CD8-positive, alpha-beta memory T cell (primary cell): Measurements from ENCODE around the gene PTPN14. TPM values are rescaled to one million over a fixed set of nuclear protein-coding genes. Genes with fewer than 3 reads are reported as not detected.

Source experiments
- CTCF ChIA-PET: fragments of 350-600 bp; sonication (Branson Sonifier 250); formaldehyde crosslinking; loops from one replicate; lab custom pipeline; 2021; ENCODE audit warnings: antibody characterized with exemption; lab: Charles Lee
- POLR2A ChIA-PET: fragments of 350-600 bp; sonication (Branson Sonifier 250); formaldehyde crosslinking; loops from one replicate; lab custom pipeline; 2021; ENCODE audit warnings: antibody characterized with exemption; lab: Charles Lee
- DNase-seq, 5 donors: peaks; one replicate each; pipeline versions ENCODE4 v3.0.0 to v3.0.0-alpha.2; 2020 to 2022; ENCODE audit warnings: mixed read lengths in 1 of 5
- H3K27ac ChIP-seq: one replicate; pipeline ENCODE4 v1.7.0; 2013; ENCODE audit warnings: low read depth, mild to moderate bottlenecking, low read length, moderate library complexity
- H3K27me3 ChIP-seq: 2 replicates; pipeline ENCODE4 v1.7.0; 2013; ENCODE audit warnings: low read length, mild to moderate bottlenecking; ENCODE audit not compliant: insufficient read depth, poor library complexity, severe bottlenecking
- H3K36me3 ChIP-seq: 2 replicates; pipeline ENCODE4 v1.7.0; 2013; ENCODE audit warnings: mild to moderate bottlenecking, low read length, moderate library complexity; ENCODE audit not compliant: insufficient read depth
- H3K4me1 ChIP-seq: 2 replicates; pipeline ENCODE4 v1.7.0; 2013; ENCODE audit warnings: mild to moderate bottlenecking, low read length, moderate library complexity; ENCODE audit not compliant: insufficient read depth
- H3K4me3 ChIP-seq: 2 replicates; pipeline ENCODE4 v1.7.0; 2013; ENCODE audit warnings: mild to moderate bottlenecking, low read length
- H3K9me3 ChIP-seq: 2 replicates; pipeline ENCODE4 v1.7.0; 2013; ENCODE audit warnings: mild to moderate bottlenecking, low read length
- H3K27ac Mint-ChIP-seq, 8 donors: one replicate each; pipeline ENCODE4 v1.8.0; 2020 to 2021; ENCODE audit warnings: mixed read lengths in 8 of 8, mild to moderate bottlenecking in 6 of 8, inconsistent platforms in 3 of 8, moderate library complexity in 3 of 8
- H3K27me3 Mint-ChIP-seq, 2 donors: one replicate each; pipeline ENCODE4 v1.8.0; 2020 to 2021; ENCODE audit warnings: mixed read lengths in 2 of 2, mild to moderate bottlenecking in 1 of 2, moderate library complexity in 1 of 2
- H3K36me3 Mint-ChIP-seq, 3 donors: one replicate each; pipeline ENCODE4 v1.8.0; 2020 to 2021; ENCODE audit warnings: mixed read lengths in 3 of 3, inconsistent platforms in 1 of 3, mild to moderate bottlenecking in 1 of 3
- H3K4me1 Mint-ChIP-seq, 3 donors: one replicate each; pipeline ENCODE4 v1.8.0; 2020 to 2021; ENCODE audit warnings: mixed read lengths in 3 of 3, inconsistent platforms in 1 of 3, mild to moderate bottlenecking in 1 of 3
- H3K4me3 Mint-ChIP-seq, 7 donors: one replicate each; pipeline ENCODE4 v1.8.0; 2020 to 2021; ENCODE audit warnings: mixed read lengths in 7 of 7, mild to moderate bottlenecking in 6 of 7, moderate library complexity in 4 of 7, inconsistent platforms in 2 of 7
- H3K9me3 Mint-ChIP-seq, 5 donors: one replicate each; pipeline ENCODE4 v1.8.0; 2020 to 2022; ENCODE audit warnings: mixed read lengths in 5 of 5, mild to moderate bottlenecking in 3 of 5, moderate library complexity in 2 of 5, inconsistent platforms in 1 of 5
- polyA plus RNA-seq: library from polyadenylated mRNA; unstranded; fragments of 300-500 nt; fragmentation: Illumina TruSeq; gene quantifications from one replicate; pipeline ENCODE4 v1.2.3, GENCODE V29; 2021
- total RNA-seq, 2 experiments: library from RNA; stranded (reverse); gene quantifications; one replicate each; pipeline ENCODE4 v1.2.3, GENCODE V29; 2021

PTPN14 gene
- total and polyA plus RNA-seq, 3 experiments from 2014 or later, result 0.70 to 0.91 (median 0.79) TPM

DNA sequence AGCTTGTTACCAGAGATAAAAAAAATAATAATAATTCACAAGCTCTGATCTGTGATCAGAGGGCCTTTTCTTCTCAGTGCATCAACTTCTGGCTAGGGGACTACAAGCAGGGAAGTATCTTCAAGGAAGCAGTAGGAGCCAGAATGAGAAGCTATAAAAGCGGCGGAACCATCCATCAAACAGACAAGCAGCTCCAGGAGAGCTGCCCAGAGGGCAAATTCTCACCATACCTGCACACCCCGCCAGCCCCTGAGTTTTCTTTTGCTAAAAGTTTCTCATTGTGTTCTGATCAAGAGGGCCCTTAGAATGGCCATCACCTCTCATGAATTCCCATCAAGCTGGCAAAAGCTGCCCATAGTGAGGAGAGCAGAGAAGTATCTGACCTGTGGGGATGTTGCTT is 171.0 kb downstream of the PTPN14 start:
- Mint-ChIP-seq H3K4me3 (no peak overlapping the region), H3K9me3 (no peaks in the 10 kb centered on the region), H3K4me1 (no peaks in the 10 kb centered on the region), H3K36me3 (no peaks in the 10 kb centered on the region), H3K27me3 (peaks cover 0 to 7% of the 10 kb centered on the region in 2 donors), H3K27ac (no peak overlapping the region)
- Histone ChIP-seq H3K4me3 (no peak overlapping the region), H3K27ac (no peak overlapping the region), H3K27me3 (no peaks in the 10 kb centered on the region), H3K36me3 (no peaks in the 10 kb centered on the region), H3K9me3 (no peaks in the 10 kb centered on the region), H3K4me1 (no peaks in the 10 kb centered on the region)
- POLR2A ChIA-PET, result no interaction called here
- no peak for DNase-seq
- CTCF ChIA-PET, result no interaction called here

DNA sequence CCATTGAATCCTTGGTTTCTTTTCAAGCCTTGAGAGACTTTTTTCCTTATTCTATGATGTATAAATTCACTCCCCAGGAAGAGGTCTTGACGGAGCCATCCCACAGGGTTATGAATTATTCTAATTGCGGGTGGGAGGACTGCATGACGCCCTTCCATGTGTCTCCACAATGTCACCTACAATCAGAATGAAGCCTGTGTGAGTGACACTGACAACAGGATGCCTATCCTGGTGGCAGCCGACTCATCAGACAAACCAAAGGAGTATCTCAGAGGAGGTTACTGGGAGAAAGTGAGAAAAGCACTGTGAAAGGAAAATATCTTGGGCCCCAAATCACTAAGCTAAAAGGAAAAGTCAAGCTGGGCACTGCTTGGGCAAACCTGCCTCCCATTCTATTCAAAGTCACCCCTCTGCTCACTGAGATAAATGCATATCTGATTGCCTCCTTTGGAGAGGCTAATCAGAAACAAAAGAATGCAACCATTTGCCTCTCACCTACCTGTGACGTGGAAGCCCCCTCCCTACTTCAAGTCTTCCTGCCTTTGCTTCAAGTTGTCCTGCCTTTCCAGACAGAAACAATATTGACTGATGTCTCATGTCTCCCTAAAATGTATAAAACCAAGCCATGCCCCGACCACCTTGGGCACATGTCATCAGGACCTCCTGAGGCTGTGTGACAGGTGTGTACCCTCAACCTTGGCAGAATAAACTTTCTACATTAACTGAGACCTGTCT is 172.0 kb downstream of the PTPN14 start:
- ChIA-PET CTCF (no interaction called here), POLR2A (no interaction called here)
- no peak overlapping the region for H3K27ac Mint-ChIP-seq

DNA sequence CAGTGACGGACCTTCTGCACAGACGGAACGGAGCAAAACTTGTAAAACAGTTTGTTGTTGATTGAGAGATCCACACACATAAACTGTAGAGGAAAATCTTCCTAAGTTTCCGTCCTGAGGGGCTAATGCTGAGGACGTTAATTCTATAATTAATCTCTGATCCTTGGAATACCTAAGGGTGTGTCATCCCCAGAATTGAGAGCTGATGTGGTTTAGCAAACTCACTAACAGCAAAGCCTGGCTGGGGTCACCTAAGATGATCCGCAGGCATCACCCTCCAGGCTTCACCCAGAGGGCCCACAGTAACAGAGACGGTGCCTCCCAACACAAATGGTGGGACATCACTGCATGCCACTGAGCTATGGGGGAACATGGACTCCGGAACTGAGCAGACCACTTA is 172.9 kb downstream of the PTPN14 start:
- Mint-ChIP-seq H3K27me3 (peaks cover 0 to 3% of the 10 kb centered on the region in 2 donors), H3K4me1 (no peaks in the 10 kb centered on the region), H3K36me3 (no peaks in the 10 kb centered on the region), H3K27ac (no peak overlapping the region), H3K9me3 (no peaks in the 10 kb centered on the region), H3K4me3 (no peak overlapping the region)
- H3K4me1 ChIP-seq, result no peaks in the 10 kb centered on the region
- POLR2A ChIA-PET, result no interaction called here
- no peaks in the 10 kb centered on the region for H3K27me3 ChIP-seq
- CTCF ChIA-PET, result no interaction called here
- H3K36me3 ChIP-seq, result no peaks in the 10 kb centered on the region
- no peak overlapping the region for H3K27ac ChIP-seq
- no peaks in the 10 kb centered on the region for H3K9me3 ChIP-seq
- H3K4me3 ChIP-seq, result no peak overlapping the region
- no peak for DNase-seq

More for the DNA sequence above, 172.0 kb downstream of the PTPN14 start:
- H3K4me1 ChIP-seq, result no peaks in the 10 kb centered on the region
- no peak for DNase-seq
- H3K27me3 ChIP-seq, result no peaks in the 10 kb centered on the region
- no peaks in the 10 kb centered on the region for H3K4me1 Mint-ChIP-seq
- H3K27me3 Mint-ChIP-seq, result peaks cover 0 to 6% of the 10 kb centered on the region in 2 donors
- no peak overlapping the region for H3K4me3 ChIP-seq
- H3K9me3 Mint-ChIP-seq, result no peaks in the 10 kb centered on the region
- no peaks in the 10 kb centered on the region for H3K9me3 ChIP-seq
- H3K36me3 Mint-ChIP-seq, result no peaks in the 10 kb centered on the region
- no peak overlapping the region for H3K4me3 Mint-ChIP-seq
- H3K27ac ChIP-seq, result no peak overlapping the region
- no peaks in the 10 kb centered on the region for H3K36me3 ChIP-seq

DNA sequence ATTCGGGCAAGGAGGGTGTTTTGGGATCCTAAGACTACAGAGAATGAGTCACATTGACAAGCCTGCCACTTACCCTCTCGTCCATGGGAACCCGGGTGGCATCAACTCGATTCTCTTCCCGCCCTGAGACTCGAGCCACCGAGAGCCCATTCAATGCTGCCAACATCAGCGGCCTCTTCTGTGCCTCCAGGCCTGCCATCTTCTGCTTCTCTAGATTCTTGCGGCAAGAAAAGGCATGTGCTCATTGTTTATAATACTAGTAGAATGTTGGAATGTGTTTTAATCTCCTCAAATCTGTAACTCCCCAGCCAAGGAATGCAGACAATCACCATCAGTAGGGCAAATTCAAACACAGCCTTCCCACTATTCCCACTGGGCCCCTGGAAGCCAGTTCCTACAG is 173.5 kb downstream of the PTPN14 start:
- H3K27me3 Mint-ChIP-seq, result peaks cover 0 to 2% of the 10 kb centered on the region in 2 donors
- no peak overlapping the region for H3K4me3 ChIP-seq
- no peak overlapping the region for H3K27ac ChIP-seq
- CTCF ChIA-PET, result no interaction called here
- H3K4me1 Mint-ChIP-seq, result no peaks in the 10 kb centered on the region
- H3K9me3 ChIP-seq, result no peaks in the 10 kb centered on the region
- POLR2A ChIA-PET, result no interaction called here
- no peaks in the 10 kb centered on the region for H3K36me3 ChIP-seq
- DNase-seq, result no peak
- no peaks in the 10 kb centered on the region for H3K9me3 Mint-ChIP-seq
- no peaks in the 10 kb centered on the region for H3K27me3 ChIP-seq
- H3K4me3 Mint-ChIP-seq, result no peak overlapping the region
- H3K27ac Mint-ChIP-seq, result no peak overlapping the region
- no peaks in the 10 kb centered on the region for H3K36me3 Mint-ChIP-seq
- H3K4me1 ChIP-seq, result no peaks in the 10 kb centered on the region

DNA sequence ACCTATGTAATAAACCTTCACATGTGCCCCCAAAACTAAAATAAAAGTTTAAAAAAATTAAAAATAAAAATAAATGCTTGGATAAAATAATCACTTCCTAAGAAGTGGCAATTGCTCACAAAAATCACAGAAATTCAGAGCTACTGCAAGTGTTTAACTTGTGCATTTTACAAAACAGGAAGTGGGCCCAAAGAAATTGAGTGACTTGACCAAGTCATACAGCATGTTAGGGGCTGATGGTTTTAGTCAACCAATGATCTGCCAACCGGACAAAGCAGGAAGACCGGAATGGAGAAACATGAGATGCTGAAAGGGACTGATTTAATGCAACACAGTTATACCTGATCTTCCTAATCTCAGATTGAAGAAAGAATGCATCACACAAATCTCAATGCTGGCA is 173.9 kb downstream of the PTPN14 start:
- Histone ChIP-seq H3K27me3 (no peaks in the 10 kb centered on the region), H3K9me3 (no peaks in the 10 kb centered on the region), H3K36me3 (no peaks in the 10 kb centered on the region), H3K4me1 (no peaks in the 10 kb centered on the region), H3K27ac (no peak overlapping the region), H3K4me3 (no peak overlapping the region)
- Mint-ChIP-seq H3K27me3 (peaks cover 2% of the 10 kb centered on the region in 2 donors), H3K9me3 (no peaks in the 10 kb centered on the region), H3K4me1 (no peaks in the 10 kb centered on the region), H3K36me3 (no peaks in the 10 kb centered on the region), H3K27ac (no peak overlapping the region), H3K4me3 (no peak overlapping the region)
- ChIA-PET POLR2A (no interaction called here), CTCF (no interaction called here)
- no peak for DNase-seq

DNA sequence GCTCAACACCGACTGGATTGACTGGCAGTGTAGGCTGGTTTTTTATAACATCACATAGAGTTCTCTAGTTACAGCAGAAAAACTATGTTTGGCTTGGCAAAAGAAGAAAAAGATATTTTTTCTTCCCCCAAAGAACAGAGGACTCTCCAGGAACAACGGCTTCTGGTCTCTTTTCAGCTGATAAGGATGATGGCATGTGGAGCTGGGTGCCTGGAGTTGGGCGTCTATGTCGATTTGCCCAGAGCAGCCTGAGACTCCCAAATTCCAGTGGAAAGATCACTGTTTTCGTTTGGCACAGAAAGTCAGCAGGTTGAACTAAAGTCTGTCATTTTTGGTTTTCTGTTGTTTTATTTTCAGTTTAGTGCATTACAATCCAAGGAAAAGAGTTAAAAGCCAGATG is 179.3 kb downstream of the PTPN14 start:
- ChIA-PET POLR2A (no interaction called here), CTCF (no interaction called here)
- Mint-ChIP-seq H3K27ac (no peak overlapping the region), H3K4me1 (no peaks in the 10 kb centered on the region), H3K27me3 (peaks cover 7 to 30% of the 10 kb centered on the region in 2 donors), H3K9me3 (no peaks in the 10 kb centered on the region), H3K4me3 (no peak overlapping the region), H3K36me3 (peaks cover 0 to 2% (median 0%) of the 10 kb centered on the region in 3 donors)
- no peaks in the 10 kb centered on the region for H3K36me3 ChIP-seq
- H3K27me3 ChIP-seq, result no peaks in the 10 kb centered on the region
- DNase-seq, result no peak
- no peaks in the 10 kb centered on the region for H3K9me3 ChIP-seq
- no peak overlapping the region for H3K27ac ChIP-seq
- no peak overlapping the region for H3K4me3 ChIP-seq
- no peaks in the 10 kb centered on the region for H3K4me1 ChIP-seq

DNA sequence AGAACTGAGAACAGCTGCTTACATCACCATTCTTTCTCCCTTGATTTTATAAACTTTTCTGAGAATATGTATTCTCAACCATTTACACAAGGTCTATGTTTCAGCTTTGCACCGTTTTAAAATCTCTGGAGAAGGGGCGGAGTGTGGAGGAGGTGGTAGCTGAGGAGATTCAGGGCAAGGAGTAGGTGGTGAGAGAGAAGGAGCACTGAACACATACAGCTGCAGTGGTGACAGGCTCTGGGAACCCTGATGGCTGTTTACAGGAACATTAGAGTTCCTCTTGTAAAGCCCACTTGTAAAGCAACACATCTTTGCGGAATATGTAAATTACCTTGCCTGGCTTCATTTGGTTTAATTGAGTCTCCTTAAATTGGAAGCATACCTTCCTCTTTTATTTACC is 180.8 kb downstream of the PTPN14 start:
- Mint-ChIP-seq H3K4me3 (no peak overlapping the region), H3K36me3 (peaks cover 0 to 2% (median 0%) of the 10 kb centered on the region in 3 donors), H3K27me3 (peaks cover 7 to 38% of the 10 kb centered on the region in 2 donors), H3K9me3 (no peaks in the 10 kb centered on the region), H3K27ac (no peak overlapping the region), H3K4me1 (no peaks in the 10 kb centered on the region)
- Histone ChIP-seq H3K36me3 (no peaks in the 10 kb centered on the region), H3K27me3 (no peaks in the 10 kb centered on the region), H3K4me3 (no peak overlapping the region), H3K4me1 (no peaks in the 10 kb centered on the region), H3K9me3 (no peaks in the 10 kb centered on the region), H3K27ac (no peak overlapping the region)
- DNase-seq, result no peak
- ChIA-PET CTCF (no interaction called here), POLR2A (no interaction called here)

DNA sequence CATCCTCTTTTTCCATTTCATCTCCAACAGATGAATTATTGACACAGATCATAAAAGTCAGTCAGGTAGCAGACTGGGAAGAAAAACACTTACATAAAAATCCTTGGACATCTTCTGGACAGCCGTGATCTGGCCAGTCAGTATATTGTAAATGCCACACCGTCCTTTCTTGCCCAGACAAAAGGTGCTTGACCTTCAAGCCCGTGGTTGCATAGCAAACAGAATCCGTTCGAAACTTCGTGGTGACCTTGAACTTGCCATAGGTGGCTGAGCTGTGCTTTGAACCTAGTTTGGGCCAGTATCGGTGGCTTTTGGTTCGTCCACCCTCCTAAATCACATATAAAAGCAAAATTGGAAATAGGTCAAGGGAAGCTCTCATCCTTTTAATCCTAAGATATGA is 182.0 kb downstream of the PTPN14 start:
- CTCF ChIA-PET, result interaction anchor here (0.9 kb wide), 1 partner anchor 10 kb away, joined by 3 read pairs; no protein-coding TSS in a partner anchor
- DNase-seq, result no peak
- no peaks in the 10 kb centered on the region for H3K4me1 Mint-ChIP-seq
- H3K4me3 Mint-ChIP-seq, result no peak overlapping the region
- H3K27ac Mint-ChIP-seq, result no peak overlapping the region
- Histone ChIP-seq H3K4me1 (no peaks in the 10 kb centered on the region), H3K4me3 (no peak overlapping the region), H3K9me3 (no peaks in the 10 kb centered on the region), H3K27ac (no peak overlapping the region), H3K36me3 (no peaks in the 10 kb centered on the region), H3K27me3 (no peaks in the 10 kb centered on the region)
- peaks cover 0 to 2% (median 0%) of the 10 kb centered on the region in 3 donors for H3K36me3 Mint-ChIP-seq
- no peaks in the 10 kb centered on the region for H3K9me3 Mint-ChIP-seq
- POLR2A ChIA-PET, result interaction anchor here (0.6 kb wide), 1 partner anchor 20 kb away, joined by 3 read pairs; no protein-coding TSS in a partner anchor
- H3K27me3 Mint-ChIP-seq, result peaks cover 9 to 40% of the 10 kb centered on the region in 2 donors
